HepG2 (cell line): ENCODE measurements around the gene OR4B1. TPM values are rescaled to one million over a fixed set of nuclear protein-coding genes. Genes with fewer than 3 reads are reported as not detected.

Source experiments
- ATAC-seq: fragments of 200-7000 bp; cut with Tn5 transposase; 3 replicates; pipeline ENCODE4 v1.9.1; 2020; ENCODE audit warnings: mild to moderate bottlenecking, moderate library complexity
- BruUV-seq: library from RNA; stranded (reverse); fragments of 400-500 nt; replicated peaks from 2 replicates; lab custom pipeline; 2021; lab: Mats Ljungman, UMichigan
- CTCF ChIA-PET: fragments of 300-600 bp; formaldehyde crosslinking; extraction: SDS; loops from one replicate; lab custom pipeline; 2021; ENCODE audit warnings: low total read pairs, inconsistent platforms, low intra/inter-chr PET ratio; lab: Yijun Ruan, JAX
- POLR2A ChIA-PET: fragments of 350-600 bp; sonication (Branson Sonifier 250); formaldehyde crosslinking; loops from one replicate; lab custom pipeline; 2020; ENCODE audit warnings: antibody characterized with exemption, inconsistent platforms; lab: Yijun Ruan, JAX
- DNase-seq: peaks from one replicate; pipeline ENCODE4 v3.0.0-alpha.2; 2015; ENCODE audit warnings: low spot score
- FAIRE-seq: peaks from 3 replicates; lab custom pipeline; 2011; peaks lifted over from hg19 to GRCh38; lab: Jason Lieb, UNC
- H2AFZ ChIP-seq: one replicate; pipeline ENCODE4 v1.6.1; 2011; ENCODE audit warnings: low read length, inconsistent platforms
- H3K27ac ChIP-seq: fragments of 300-600 bp; 3 replicates; pipeline ENCODE4 v1.8.0; 2011; ENCODE audit warnings: mixed run types, mild to moderate bottlenecking, mixed read lengths, low read length, inconsistent platforms; ENCODE audit not compliant: insufficient read depth; ENCODE audit errors: extremely low read length
- H3K27me3 ChIP-seq, 2 experiments: fragments of 200-600 bp in 1 of 2; 2 replicates in 1 of 2; 3 replicates in 1 of 2; pipeline versions ENCODE4 v1.6.0 to v1.8.0; 2011; ENCODE audit warnings: low read length in 2 of 2, mild to moderate bottlenecking in 2 of 2, moderate library complexity in 2 of 2, inconsistent platforms in 1 of 2; ENCODE audit not compliant: insufficient read depth in 2 of 2, control insufficient read depth in 1 of 2
- H3K36me3 ChIP-seq, 2 experiments: fragments of 200-600 bp in 1 of 2; replicated peaks in 1 of 2; 2 replicates in 1 of 2; 3 replicates in 1 of 2; pipeline versions ENCODE4 v1.5.1 to v1.8.0; 2011; ENCODE audit warnings: low read length in 2 of 2, inconsistent platforms in 1 of 2; ENCODE audit not compliant: insufficient read depth in 2 of 2, control insufficient read depth in 1 of 2
- H3K4me1 ChIP-seq: 2 replicates; pipeline ENCODE4 v1.5.1; 2012; ENCODE audit warnings: low read length, inconsistent platforms; ENCODE audit not compliant: insufficient read depth
- H3K4me2 ChIP-seq: 2 replicates; pipeline ENCODE4 v1.6.0; 2011; ENCODE audit warnings: low read depth, low read length, inconsistent platforms
- H3K4me3 ChIP-seq, 3 experiments: fragments of 200-600 bp in 1 of 3; sonication (generic), shearing (Covaris generic) in 1 of 3; replicated peaks in 1 of 3; 2 replicates each; pipeline ENCODE4 v1.5.1; 2011 to 2016; ENCODE audit warnings: low read length in 3 of 3, inconsistent platforms in 2 of 3, low read depth in 2 of 3, mild to moderate bottlenecking in 2 of 3, control low read depth in 1 of 3, mixed read lengths in 1 of 3; ENCODE audit not compliant: insufficient read depth in 1 of 3
- H3K79me2 ChIP-seq: one replicate; pipeline ENCODE4 v1.6.1; 2011; ENCODE audit warnings: low read length, inconsistent platforms; ENCODE audit not compliant: insufficient read depth
- H3K9ac ChIP-seq: 2 replicates; pipeline ENCODE4 v1.6.0; 2011; ENCODE audit warnings: mild to moderate bottlenecking, low read depth, low read length, inconsistent platforms; ENCODE audit not compliant: insufficient read depth
- H3K9me3 ChIP-seq: 2 replicates; pipeline ENCODE4 v1.5.1; 2012; ENCODE audit warnings: mild to moderate bottlenecking, low read length
- H4K20me1 ChIP-seq: 2 replicates; pipeline ENCODE4 v1.6.0; 2011; ENCODE audit warnings: inconsistent platforms, mild to moderate bottlenecking, low read length, moderate library complexity; ENCODE audit not compliant: insufficient read depth
- HMGA1 ChIP-seq: sonication (generic); formaldehyde crosslinking; conservative IDR thresholded peaks from 2 replicates; pipeline ENCODE4 v1.4.0; 2020; ENCODE audit warnings: missing genetic modification reagents
- MAFF ChIP-seq: IDR thresholded peaks from 2 replicates; pipeline ENCODE4 v1.6.1; 2011; ENCODE audit warnings: low read depth, low read length, improper control_type of control experiment
- MAFK ChIP-seq, 2 experiments: IDR thresholded peaks in 1 of 2; conservative IDR thresholded peaks in 1 of 2; 2 replicates each; pipeline ENCODE4 v1.6.1; 2011; ENCODE audit warnings: improper control_type of control experiment in 2 of 2, low read length in 2 of 2
- NFYB ChIP-seq: sonication (generic); formaldehyde crosslinking; IDR thresholded peaks from 2 replicates; pipeline ENCODE4 v1.4.0; 2020; ENCODE audit warnings: missing genetic modification reagents
- NPAS2 ChIP-seq: sonication (generic); formaldehyde crosslinking; IDR thresholded peaks from 2 replicates; pipeline ENCODE4 v1.8.0; 2022; ENCODE audit warnings: mild to moderate bottlenecking, missing genetic modification reagents, borderline replicate concordance
- RAD21 ChIP-seq: fragments of 450-650 bp; formaldehyde crosslinking; IDR thresholded peaks from 2 replicates; pipeline ENCODE4 v1.5.0; 2020; ENCODE audit warnings: mild to moderate bottlenecking
- SIX4 ChIP-seq: sonication (generic); formaldehyde crosslinking; IDR thresholded peaks from 2 replicates; pipeline ENCODE4 v1.4.0; 2020; ENCODE audit warnings: missing genetic modification reagents
- ZFYVE20 ChIP-seq: sonication (generic); formaldehyde crosslinking; IDR thresholded peaks from 2 replicates; pipeline ENCODE4 v1.8.0; 2023; ENCODE audit warnings: low read depth, mild to moderate bottlenecking, moderate library complexity, missing genetic modification reagents, borderline replicate concordance
- ZNF101 ChIP-seq: sonication (generic); formaldehyde crosslinking; IDR thresholded peaks from 2 replicates; pipeline ENCODE4 v1.4.0; 2020; ENCODE audit warnings: mild to moderate bottlenecking, low read depth, missing genetic modification reagents, borderline replicate concordance
- ZNF550 ChIP-seq: sonication (generic); formaldehyde crosslinking; IDR thresholded peaks from 2 replicates; pipeline ENCODE4 v1.4.0; 2020; ENCODE audit warnings: mild to moderate bottlenecking, missing genetic modification reagents, borderline replicate concordance
- WGBS: methylation state at CpG from one replicate; pipeline ENCODE4 v1.1.6; 2017; ENCODE audit warnings: low lambda C conversion rate; 5-methylcytosine and 5-hydroxymethylcytosine counted together
- in situ Hi-C: cut with HindIII; loops from 2 replicates; pipeline ENCODE4 v1.10.0; 2017; ENCODE audit warnings: low pct_unique_long_range_greater_than_20kb; ENCODE audit not compliant: extremely low pct_ligation_motif_present
- intact Hi-C: fragments of 100-400 bp; cut with micrococcal nuclease; formaldehyde crosslinking; loops from one replicate; pipeline ENCODE4 v1.10.0; 2022; ENCODE audit not compliant: unreplicated experiment
- polyA plus RNA-seq, 8 experiments: library from polyadenylated mRNA; depleted of rRNA in 3 of 8; stranded (reverse) in 7 of 8; unstranded in 1 of 8; fragments of >200 nt; fragmentation: Illumina TruSeq in 4 of 8; extraction: Trizol in 4 of 8; gene quantifications; 2 replicates each; pipeline versions ENCODE4 v1.2.1 to v1.2.3, GENCODE V29; 2011 to 2016; ENCODE audit warnings: low read depth in 4 of 8, missing spikeins in 1 of 8, mixed read lengths in 1 of 8; ENCODE audit not compliant: insufficient read depth in 1 of 8
- total RNA-seq, 5 experiments: library from RNA; depleted of rRNA; stranded (reverse); fragments of >200 nt; fragmentation: Illumina TruSeq; extraction: Trizol; gene quantifications; 2 replicates each; pipeline ENCODE4 v1.2.3, GENCODE V29; 2016; ENCODE audit warnings: low read depth in 1 of 5
- TF ChIP-seq, protein P1 (sequence below): sonication (generic); formaldehyde crosslinking; IDR thresholded peaks from 2 replicates; pipeline ENCODE4 v1.8.0; 2022; ENCODE audit warnings: missing genetic modification reagents, mild to moderate bottlenecking, moderate library complexity, borderline replicate concordance
- TF ChIP-seq, protein P2 (sequence below): sonication (generic); formaldehyde crosslinking; IDR thresholded peaks from 2 replicates; pipeline ENCODE4 v1.5.0; 2020; ENCODE audit warnings: mild to moderate bottlenecking, missing genetic modification reagents

Gene OR4B1
- total and polyA plus RNA-seq, 2 of the 13 experiments (the other 11 are each of a cell fraction or from before 2014, with no cell fraction given), result not detected

DNA sequence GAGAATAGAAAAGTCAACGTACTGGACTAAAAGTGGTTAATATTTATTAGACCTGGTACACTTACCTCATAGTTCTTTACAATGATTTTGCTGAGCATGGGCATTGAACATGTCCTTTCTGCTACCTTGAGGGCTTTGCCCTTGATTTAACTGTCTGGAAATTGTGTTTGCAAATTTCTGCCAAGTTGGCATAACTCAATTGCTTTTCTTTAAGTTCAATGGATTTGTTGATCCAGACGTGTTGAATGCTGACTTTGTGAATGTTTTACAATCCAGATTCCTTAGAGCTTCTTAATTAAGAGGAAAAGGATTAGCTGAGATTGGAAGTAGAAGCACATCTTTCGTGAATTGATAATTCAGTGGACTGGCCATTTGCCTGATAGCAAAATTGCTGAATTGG lies 21.1 kb downstream of the OR4B1 start:
- Histone ChIP-seq H3K27me3 (no peaks in the 10 kb centered on the region), H3K4me2 (no peak overlapping the region), H3K9ac (no peak overlapping the region), H4K20me1 (no peaks in the 10 kb centered on the region), H3K36me3 (no peaks in the 10 kb centered on the region), H2AFZ (no peak overlapping the region), H3K27ac (no peak overlapping the region), H3K4me1 (no peaks in the 10 kb centered on the region), H3K79me2 (no peaks in the 10 kb centered on the region), H3K4me3 (no peak overlapping the region), H3K9me3 (no peaks in the 10 kb centered on the region)
- ChIA-PET CTCF (no interaction called here), POLR2A (no interaction called here)
- TF ChIP-seq MAFF, result peak; percentile 37; the same call in 1 of the 2 replicates
- peak in 1 of 2 experiments; percentile 58; a peak in 3 of 4 replicates for TF ChIP-seq MAFK (conservative IDR thresholded peaks at IDR 0.05 in 1 of 2, IDR thresholded peaks at IDR 0.05 in 1 of 2; ENCODE audit: low read length in 2 of 2)
- TF ChIP-seq, protein P1, sequence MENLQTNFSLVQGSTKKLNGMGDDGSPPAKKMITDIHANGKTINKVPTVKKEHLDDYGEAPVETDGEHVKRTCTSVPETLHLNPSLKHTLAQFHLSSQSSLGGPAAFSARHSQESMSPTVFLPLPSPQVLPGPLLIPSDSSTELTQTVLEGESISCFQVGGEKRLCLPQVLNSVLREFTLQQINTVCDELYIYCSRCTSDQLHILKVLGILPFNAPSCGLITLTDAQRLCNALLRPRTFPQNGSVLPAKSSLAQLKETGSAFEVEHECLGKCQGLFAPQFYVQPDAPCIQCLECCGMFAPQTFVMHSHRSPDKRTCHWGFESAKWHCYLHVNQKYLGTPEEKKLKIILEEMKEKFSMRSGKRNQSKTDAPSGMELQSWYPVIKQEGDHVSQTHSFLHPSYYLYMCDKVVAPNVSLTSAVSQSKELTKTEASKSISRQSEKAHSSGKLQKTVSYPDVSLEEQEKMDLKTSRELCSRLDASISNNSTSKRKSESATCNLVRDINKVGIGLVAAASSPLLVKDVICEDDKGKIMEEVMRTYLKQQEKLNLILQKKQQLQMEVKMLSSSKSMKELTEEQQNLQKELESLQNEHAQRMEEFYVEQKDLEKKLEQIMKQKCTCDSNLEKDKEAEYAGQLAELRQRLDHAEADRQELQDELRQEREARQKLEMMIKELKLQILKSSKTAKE (CRISPR knock-in tag), result no peak
- TF ChIP-seq ZFYVE20 (CRISPR knock-in tag), result no peak
- TF ChIP-seq ZNF101 (CRISPR knock-in tag), result no peak
- TF ChIP-seq NFYB (CRISPR knock-in tag), result no peak
- TF ChIP-seq, protein P2, sequence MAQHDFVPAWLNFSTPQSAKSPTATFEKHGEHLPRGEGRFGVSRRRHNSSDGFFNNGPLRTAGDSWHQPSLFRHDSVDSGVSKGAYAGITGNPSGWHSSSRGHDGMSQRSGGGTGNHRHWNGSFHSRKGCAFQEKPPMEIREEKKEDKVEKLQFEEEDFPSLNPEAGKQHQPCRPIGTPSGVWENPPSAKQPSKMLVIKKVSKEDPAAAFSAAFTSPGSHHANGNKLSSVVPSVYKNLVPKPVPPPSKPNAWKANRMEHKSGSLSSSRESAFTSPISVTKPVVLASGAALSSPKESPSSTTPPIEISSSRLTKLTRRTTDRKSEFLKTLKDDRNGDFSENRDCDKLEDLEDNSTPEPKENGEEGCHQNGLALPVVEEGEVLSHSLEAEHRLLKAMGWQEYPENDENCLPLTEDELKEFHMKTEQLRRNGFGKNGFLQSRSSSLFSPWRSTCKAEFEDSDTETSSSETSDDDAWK (CRISPR knock-in tag), result no peak
- TF ChIP-seq ZNF550, result no peak
- no peak for TF ChIP-seq RAD21 (CRISPR knock-in tag)
- TF ChIP-seq SIX4 (CRISPR knock-in tag), result no peak
- TF ChIP-seq HMGA1 (CRISPR knock-in tag), result no peak
- no peak for TF ChIP-seq NPAS2
- in situ Hi-C loops (no loop called here), intact Hi-C loops (no loop called here)
- BruUV-seq, result no TSS peak
- ATAC-seq, result no peak
- FAIRE-seq, result no peak
- 3% methylated on average over 3 of the region's 3 CpGs for WGBS
- no peak for DNase-seq
